ENCODE measurements around the gene TOB1. TPM values are rescaled to one million over a fixed set of nuclear protein-coding genes. Genes with fewer than 3 reads are reported as not detected.

TOB1 gene
- total RNA-seq, 2 experiments from 2014 or later = 15.2 to 26.4 TPM

- Histone ChIP-seq H3K9me2 (ENCODE audit: insufficient read depth, low read length) (no peaks in the 10 kb centered on the region), H3K79me2 (ENCODE audit: insufficient read depth, low read depth, low read length) (peaks cover 27% of the 10 kb centered on the region; the same call in 1 of the 2 replicates), H3K4me2 (ENCODE audit: low read length) (peak overlapping the region; percentile 88), H2AFZ (ENCODE audit: low read length) (no peak overlapping the region), H3K36me3 (ENCODE audit: insufficient read depth, low read length) (peaks cover 1% of the 10 kb centered on the region; the same call in 1 of the 2 replicates), H3K9me3 (ENCODE audit: low read length) (no peaks in the 10 kb centered on the region), H3K27ac (ENCODE audit: low read depth, low read length, poor library complexity, severe bottlenecking) (no peak overlapping the region), H4K20me1 (ENCODE audit: insufficient read depth, low read length) (peaks cover 11% of the 10 kb centered on the region; the same call in 1 of the 2 replicates), H3K4me3 (ENCODE audit: low read depth, low read length, poor library complexity, severe bottlenecking) (peak overlapping the region; percentile 72), H3K4me1 (ENCODE audit: insufficient read depth, low read length, poor library complexity, severe bottlenecking) (peaks cover 16% of the 10 kb centered on the region)
- ChIA-PET CTCF (ENCODE audit: unreplicated experiment) (no interaction called here), POLR2A (interaction anchor here (1.4 kb wide), 1 partner anchor 12 kb away, joined by 4 read pairs; no protein-coding TSS in a partner anchor)
- DNase-seq (ENCODE audit: low spot score) = no peak
- intact Hi-C loops (cut with micrococcal nuclease; ENCODE audit: unreplicated experiment) = loop anchor here (5.0 to 10.0 kb wide), 4 partner anchors 161 to 394 kb away; partner anchors contain the start of genes ANKRD40, MBTD1, SPAG9 and UTP18
- no TSS peak for BruUV-seq (replicated peaks)
- TF ChIP-seq CTCF (conservative IDR thresholded peaks at IDR 0.05; ENCODE audit: low read length) (no peak), EZH2phosphoT487 (IDR thresholded peaks at IDR 0.05; ENCODE audit: borderline replicate concordance, low read depth, low read length) (no peak)
Measured at GRCh38 chr17:50868602-50869001, 2.4 kb upstream of the TOB1 start.

DNA sequence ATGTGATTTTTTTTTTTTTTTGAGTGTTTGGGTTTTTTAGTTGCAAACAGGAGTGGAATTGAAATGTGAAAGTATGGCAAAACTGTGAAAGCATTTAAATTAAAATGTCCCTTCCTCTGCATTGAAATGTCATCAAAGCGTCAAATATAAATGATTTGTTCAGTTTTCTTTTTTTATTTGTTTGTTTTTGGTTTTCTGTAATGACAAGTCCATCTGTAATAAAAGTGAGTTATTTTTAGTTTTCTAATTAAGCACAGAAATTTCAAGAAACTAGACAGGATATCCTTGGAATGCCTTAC is 1.9 kb upstream of the TOB1 start:
- Histone ChIP-seq H4K20me1 (ENCODE audit: insufficient read depth, low read length) (peaks cover 11% of the 10 kb centered on the region; the same call in 1 of the 2 replicates), H3K27ac (ENCODE audit: low read depth, low read length, poor library complexity, severe bottlenecking) (peak overlapping the region; percentile 93), H3K4me1 (ENCODE audit: insufficient read depth, low read length, poor library complexity, severe bottlenecking) (peaks cover 16% of the 10 kb centered on the region), H3K36me3 (ENCODE audit: insufficient read depth, low read length) (peaks cover 6% of the 10 kb centered on the region), H3K9me3 (ENCODE audit: low read length) (no peaks in the 10 kb centered on the region), H3K4me2 (ENCODE audit: low read length) (peak overlapping the region; percentile 88), H3K4me3 (ENCODE audit: low read depth, low read length, poor library complexity, severe bottlenecking) (peak overlapping the region; percentile 72), H3K9me2 (ENCODE audit: insufficient read depth, low read length) (no peaks in the 10 kb centered on the region), H2AFZ (ENCODE audit: low read length) (peak overlapping the region; percentile 81), H3K79me2 (ENCODE audit: insufficient read depth, low read depth, low read length) (peaks cover 29% of the 10 kb centered on the region; the same call in 1 of the 2 replicates)
- BruUV-seq (replicated peaks) = no TSS peak
- no peak for TF ChIP-seq CTCF (conservative IDR thresholded peaks at IDR 0.05; ENCODE audit: low read length)
- no peak for TF ChIP-seq EZH2phosphoT487 (IDR thresholded peaks at IDR 0.05; ENCODE audit: borderline replicate concordance, low read depth, low read length)
- DNase-seq (ENCODE audit: low spot score) = no peak
- POLR2A ChIA-PET = interaction anchor here (1.0 to 5.5 kb wide), 3 partner anchors 15 to 37 kb away, joined by 3 to 23 read pairs (median 17); no protein-coding TSS in a partner anchor
- intact Hi-C loops (cut with micrococcal nuclease; ENCODE audit: unreplicated experiment) = loop anchor here (5.0 to 10.0 kb wide), 4 partner anchors 161 to 394 kb away; partner anchors contain the start of genes ANKRD40, MBTD1, SPAG9 and UTP18
- CTCF ChIA-PET (ENCODE audit: unreplicated experiment) = no interaction called here
